T47D (cell line): ENCODE results near the gene SPECC1L.

Experiments used
- DNase-seq, 2 experiments: peaks; one replicate each; pipeline versions ENCODE4 v3.0.0 to v3.0.0-alpha.2; 2011 to 2012; ENCODE audit warnings: low read depth in 1 of 2, low spot score in 1 of 2
- JUND ChIP-seq: IDR thresholded peaks from 2 replicates; pipeline ENCODE4 v1.6.1; 2012; ENCODE audit warnings: low read depth
- in situ Hi-C: cut with HindIII; loops from 2 replicates; pipeline ENCODE4 v1.10.0; 2016; ENCODE audit warnings: low sequenced_read_pairs, low pct_unique_long_range_greater_than_20kb

SPECC1L gene

GRCh38 chr22:24331468-24332440 lies 61.1 kb downstream of the SPECC1L start:
- DNase-seq: no peak

GRCh38 chr22:24333301-24333700 lies 62.7 kb downstream of the SPECC1L start:
- no peak for TF ChIP-seq JUND

More at GRCh38 chr22:24331468-24332440, 61.1 kb downstream of the SPECC1L start:
- in situ Hi-C loops: no loop called here
- no peak for TF ChIP-seq JUND

GRCh38 chr22:24335496-24335895 lies 64.9 kb downstream of the SPECC1L start:
- in situ Hi-C loops: no loop called here
- no peak for DNase-seq
- TF ChIP-seq JUND: no peak

More at GRCh38 chr22:24333301-24333700, 62.7 kb downstream of the SPECC1L start:
- DNase-seq: no peak
- in situ Hi-C loops: no loop called here

- DNase-seq: no peak
- no peak for TF ChIP-seq JUND
- in situ Hi-C loops: no loop called here
Measured at GRCh38 chr22:24337894-24338645, 67.4 kb downstream of the SPECC1L start.

GRCh38 chr22:24338726-24339451 lies 68.3 kb downstream of the SPECC1L start:
- in situ Hi-C loops: no loop called here
- no peak for TF ChIP-seq JUND
- DNase-seq: no peak

- TF ChIP-seq JUND: no peak
- DNase-seq: no peak
- in situ Hi-C loops: no loop called here
Measured at GRCh38 chr22:24339452-24339747, 68.8 kb downstream of the SPECC1L start.

- no peak for TF ChIP-seq JUND
- no peak for DNase-seq
- in situ Hi-C loops: no loop called here
Measured at GRCh38 chr22:24341627-24342026, 71.0 kb downstream of the SPECC1L start.

GRCh38 chr22:24350627-24351026 lies 80.0 kb downstream of the SPECC1L start:
- no peak for TF ChIP-seq JUND
- no peak for DNase-seq
- in situ Hi-C loops: no loop called here

GRCh38 chr22:24353121-24353520 lies 82.5 kb downstream of the SPECC1L start:
- in situ Hi-C loops: no loop called here
- no peak for TF ChIP-seq JUND

GRCh38 chr22:24355574-24355973 lies 84.9 kb downstream of the SPECC1L start:
- no peak for TF ChIP-seq JUND
- in situ Hi-C loops: no loop called here
- no peak for DNase-seq

More at GRCh38 chr22:24353121-24353520, 82.5 kb downstream of the SPECC1L start:
- no peak for DNase-seq

- in situ Hi-C loops: no loop called here
- TF ChIP-seq JUND: no peak
- DNase-seq: peak in 1 of 2 experiments; percentile 37
Measured at GRCh38 chr22:24357547-24357946, 86.9 kb downstream of the SPECC1L start.

- in situ Hi-C loops: no loop called here
- no peak for DNase-seq
- no peak for TF ChIP-seq JUND
Measured at GRCh38 chr22:24358105-24358836, 87.6 kb downstream of the SPECC1L start.
